Endometrial microvascular endothelial cells (primary cell): Measurements from ENCODE around the gene CLDN16. TPM values are rescaled to one million over a fixed set of nuclear protein-coding genes. Genes with fewer than 3 reads are reported as not detected.

ENCODE experiments used
- in situ Hi-C: cut with HindIII; loops from 2 replicates; pipeline ENCODE4 v1.10.0; 2017; ENCODE audit warnings: low sequenced_read_pairs, low pct_unique_long_range_greater_than_20kb; ENCODE audit errors: inconsistent ontology term
- total RNA-seq: library from RNA; depleted of rRNA; stranded (reverse); fragments of >200 nt; gene quantifications from one replicate; pipeline ENCODE4 v1.2.3, GENCODE V29; 2015; ENCODE audit errors: inconsistent ontology term

Gene CLDN16
- total RNA-seq, 1 donor from 2014 or later, result not detected

DNA sequence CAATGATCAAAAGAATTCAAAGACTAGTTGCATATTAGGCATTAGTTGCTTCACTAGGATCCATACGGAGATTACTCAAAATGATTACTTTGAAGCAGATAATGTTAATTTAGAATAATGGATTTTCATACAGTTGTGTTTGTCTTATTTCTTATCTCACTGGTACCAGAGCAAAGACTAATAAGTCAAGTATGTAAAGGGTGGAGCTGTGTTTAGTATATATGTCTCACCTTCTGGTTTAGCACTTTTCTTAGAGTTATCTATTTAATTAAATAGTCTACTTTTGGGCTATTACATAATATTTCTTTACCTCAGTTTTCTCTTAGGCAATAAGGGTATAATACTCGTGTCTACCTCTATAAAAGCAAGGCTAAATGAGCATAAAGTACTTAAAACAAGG lies 42.9 kb downstream of the CLDN16 start:
- in situ Hi-C loops, result no loop called here

- in situ Hi-C loops, result no loop called here
Measured at GRCh38 chr3:190432216-190432615, 44.3 kb downstream of the CLDN16 start.

GRCh38 chr3:190433626-190434025 lies 45.7 kb downstream of the CLDN16 start:
- in situ Hi-C loops, result no loop called here

- in situ Hi-C loops, result no loop called here
Measured at GRCh38 chr3:190435618-190436017, 47.7 kb downstream of the CLDN16 start.

- in situ Hi-C loops, result no loop called here
Measured at GRCh38 chr3:190436331-190436730, 48.4 kb downstream of the CLDN16 start.

DNA sequence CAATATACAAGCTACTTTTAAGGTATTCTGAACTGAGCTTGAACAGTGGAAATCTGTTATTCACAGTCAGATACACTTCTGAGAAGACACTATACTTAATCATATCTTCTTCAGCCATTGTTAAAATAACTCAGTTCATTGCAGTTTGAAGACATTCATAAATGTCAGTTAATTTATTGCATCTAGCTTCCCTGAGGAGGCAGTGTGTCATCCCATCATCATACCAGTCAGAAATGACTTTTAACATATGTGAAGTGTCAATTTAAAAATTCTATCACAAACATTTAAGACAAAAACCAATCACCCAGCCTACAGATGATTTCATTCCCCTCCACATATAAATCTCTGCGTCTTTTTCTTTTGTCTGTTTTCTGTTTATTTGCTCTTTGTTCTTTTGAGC lies 54.3 kb downstream of the CLDN16 start:
- in situ Hi-C loops, result no loop called here

DNA sequence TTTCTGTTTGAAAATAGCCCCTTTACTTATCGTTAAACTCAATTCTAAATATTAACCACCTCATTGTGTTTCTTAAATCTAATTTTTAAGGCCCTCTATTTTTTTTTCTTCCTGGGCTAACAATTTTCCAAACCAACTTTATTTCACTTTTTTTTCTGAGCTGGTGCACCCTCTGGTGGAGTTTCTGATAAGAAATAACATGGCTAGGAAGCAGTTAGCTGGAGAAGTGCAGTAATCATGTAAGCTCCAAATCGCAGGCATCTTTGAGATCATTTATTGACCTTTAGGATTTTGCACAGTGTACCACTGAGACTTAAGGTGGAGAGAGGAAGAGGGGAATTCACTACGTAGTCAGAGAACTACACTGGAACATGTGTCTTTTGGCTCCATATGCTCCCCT lies 55.3 kb downstream of the CLDN16 start:
- in situ Hi-C loops, result no loop called here

- in situ Hi-C loops, result no loop called here
Measured at GRCh38 chr3:190444006-190444405, 56.0 kb downstream of the CLDN16 start.

- in situ Hi-C loops, result no loop called here
Measured at GRCh38 chr3:190444576-190445145, 56.7 kb downstream of the CLDN16 start.

- in situ Hi-C loops, result no loop called here
Measured at GRCh38 chr3:190446573-190447279, 58.8 kb downstream of the CLDN16 start.

DNA sequence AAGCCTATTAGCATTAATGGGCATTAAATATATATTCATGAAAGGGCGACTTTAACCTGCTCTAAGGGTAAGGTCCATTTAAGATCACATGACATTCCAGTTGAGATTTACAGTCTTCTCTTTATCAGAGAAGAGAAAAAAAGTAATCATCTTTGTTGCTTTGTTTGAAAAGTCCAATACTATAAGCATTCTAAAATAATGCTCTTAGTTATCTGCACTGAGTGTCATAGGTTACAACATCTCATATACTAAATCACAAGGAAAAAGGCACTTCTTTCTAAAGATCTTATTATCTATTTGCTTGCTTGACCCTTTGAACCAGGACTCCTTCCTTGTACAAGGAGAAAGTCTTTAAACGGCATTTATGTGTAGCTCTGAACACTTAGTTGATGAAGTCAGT lies 60.3 kb downstream of the CLDN16 start:
- in situ Hi-C loops, result no loop called here

GRCh38 chr3:190449801-190450200 lies 61.8 kb downstream of the CLDN16 start, which contains the start of gene TMEM207:
TSS of gene TMEM207 (minus strand) at chr3:190449901. CDS start at chr3:190449809, 92 bp downstream.
- in situ Hi-C loops, result loop anchor here (25.0 kb wide), 1 partner anchor 488 kb away; no protein-coding TSS in a partner anchor

- in situ Hi-C loops, result loop anchor here (25.0 kb wide), 1 partner anchor 494 kb away; no protein-coding TSS in a partner anchor
Measured at GRCh38 chr3:190455828-190456227, 67.9 kb downstream of the CLDN16 start.

- in situ Hi-C loops, result loop anchor here (25.0 kb wide), 1 partner anchor 494 kb away; no protein-coding TSS in a partner anchor
Measured at GRCh38 chr3:190456770-190457169, 68.8 kb downstream of the CLDN16 start.

DNA sequence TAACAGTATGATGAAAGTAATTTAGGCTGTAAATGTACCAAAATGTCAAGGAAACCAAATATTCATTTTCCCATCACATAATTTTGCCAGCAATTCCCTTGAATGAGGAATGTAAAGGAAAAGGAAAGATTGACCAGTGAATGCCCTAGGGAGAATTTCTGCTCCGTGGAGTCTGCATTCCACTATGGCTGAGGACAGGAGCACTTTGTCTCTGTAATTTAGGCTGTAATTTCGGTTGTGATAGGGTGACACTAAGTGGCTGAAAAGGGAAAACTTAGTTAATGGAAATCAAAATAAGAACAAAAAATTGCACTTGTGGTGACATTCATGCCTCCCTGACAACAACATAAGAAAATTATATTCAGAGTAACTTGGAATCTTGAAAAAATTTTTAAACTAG lies 70.1 kb downstream of the CLDN16 start:
- in situ Hi-C loops, result loop anchor here (25.0 kb wide), 1 partner anchor 496 kb away; no protein-coding TSS in a partner anchor

Other genes with a start within 250 kb of the CLDN16 start
- gene CLDN1, start 65.7 kb upstream of the CLDN16 start, total RNA-seq, result 48.3 TPM
- not detected for gene TMEM207, start 61.7 kb downstream of the CLDN16 start, total RNA-seq
- gene IL1RAP, start 125.9 kb downstream of the CLDN16 start, total RNA-seq, result 13.6 TPM